Measurements from ENCODE around the gene OPTN.

- no peak for TF ChIP-seq CTCF (IDR thresholded peaks at IDR 0.05; ENCODE audit: poor library complexity)
- TF ChIP-seq EZH2 (IDR thresholded peaks at IDR 0.05; ENCODE audit: borderline replicate concordance), result no peak
Measured at GRCh38 chr10:13062803-13063202, 37.2 kb upstream of the OPTN start.

Measured in hepatocyte (in vitro differentiated cells).